ENCODE data around the gene FCHO2. TPM values are rescaled to one million over a fixed set of nuclear protein-coding genes. Genes with fewer than 3 reads are reported as not detected.

The FCHO2 gene
- total RNA-seq, 1 experiment from 2014 or later: 5.8 TPM

GRCh38 chr5:73027361-73027760, 71.5 kb downstream of the FCHO2 start:
- Histone ChIP-seq H3K4ac (ENCODE audit: low read depth, low read length) (no peak overlapping the region), H3K9ac (ENCODE audit: extremely low read depth, insufficient read length, low read length) (no peak overlapping the region), H2AK5ac (ENCODE audit: insufficient read length, low read length) (no peak overlapping the region), H4K5ac (ENCODE audit: insufficient read length, low read depth, low read length) (no peak overlapping the region), H2BK15ac (ENCODE audit: low read depth, low read length) (no peak overlapping the region), H3K56ac (ENCODE audit: insufficient read length, low read depth, low read length) (no peak overlapping the region), H3K23me2 (ENCODE audit: insufficient read length, low read depth, low read length, poor library complexity, severe bottlenecking) (no peaks in the 10 kb centered on the region), H2BK120ac (ENCODE audit: low read depth, low read length, poor library complexity, severe bottlenecking) (no peak overlapping the region), H3K27ac (ENCODE audit: insufficient read length, low read depth, low read length) (no peak overlapping the region), H3K27me3 (ENCODE audit: insufficient read depth, low read length) (no peaks in the 10 kb centered on the region), H3K18ac (ENCODE audit: insufficient read length, low read depth, low read length) (no peak overlapping the region), H2AFZ (ENCODE audit: low read length) (no peak overlapping the region), H4K8ac (replicated peaks; ENCODE audit: insufficient read length, low read depth, low read length) (no peak overlapping the region), H3K79me2 (ENCODE audit: insufficient read depth, low read length) (no peaks in the 10 kb centered on the region), H2BK20ac (ENCODE audit: low read depth, low read length, poor library complexity, severe bottlenecking) (no peak overlapping the region), H3K4me1 (ENCODE audit: insufficient read depth, low read length) (no peaks in the 10 kb centered on the region; the same call in 1 of the 2 replicates), H3K23ac (ENCODE audit: insufficient read length, low read depth, low read length) (no peak overlapping the region), H4K20me1 (ENCODE audit: control insufficient read depth, insufficient read depth, insufficient read length) (no peaks in the 10 kb centered on the region), H4K91ac (ENCODE audit: insufficient read length, low read depth, low read length) (no peak overlapping the region), H3K79me1 (ENCODE audit: insufficient read depth, low read depth, low read length, poor library complexity, severe bottlenecking) (no peaks in the 10 kb centered on the region), H2BK12ac (ENCODE audit: insufficient read length, low read depth, low read length) (no peak overlapping the region), H2BK5ac (ENCODE audit: insufficient read length, low read length) (no peak overlapping the region), H3K4me2 (ENCODE audit: insufficient read depth, insufficient read length, low read length) (no peak overlapping the region), H3T11ph (ENCODE audit: low read length) (no peak overlapping the region), H3K14ac (ENCODE audit: insufficient read depth, low read length) (no peak overlapping the region), H3K9me3 (ENCODE audit: control insufficient read depth, low read depth, low read length) (no peaks in the 10 kb centered on the region)
- Mint-ChIP-seq H3K27me3 (ENCODE audit: low read depth) (no peaks in the 10 kb centered on the region), H3K27ac (no peak overlapping the region), H3K4me1 (peaks cover 14% of the 10 kb centered on the region in 2 experiments), H3K4me3 (no peak overlapping the region), H3K9me3 (no peaks in the 10 kb centered on the region), H3K36me3 (ENCODE audit: insufficient read depth in 1 of 3, low read depth in 3 of 3) (peaks cover 0 to 8% (median 0%) of the 10 kb centered on the region in 3 experiments; a peak in 2 of 7 replicates)
- no CpG with 5 or more reads among the region's 2 CpGs for WGBS (ENCODE audit: extremely low coverage, insufficient read length, low lambda C conversion rate)
- TF ChIP-seq CTCF (conservative IDR thresholded peaks at IDR 0.05): peak; percentile 51
- DNase-seq: no peak
